ENCODE results near the gene ATG12.

ATG12 gene

GRCh38 chr5:115815006-115815692 lies 26.2 kb downstream of the ATG12 start:
- peaks cover 5% of the 10 kb centered on the region for H3K4me1 ChIP-seq (ENCODE audit: low read depth, poor library complexity, severe bottlenecking)
- H3K27ac ChIP-seq, result no peak overlapping the region
- no peak overlapping the region for H3K4me2 ChIP-seq
- H3K79me2 ChIP-seq (ENCODE audit: insufficient read depth, low read depth), result no peaks in the 10 kb centered on the region
- no peaks in the 10 kb centered on the region for H3K36me3 ChIP-seq (ENCODE audit: insufficient read depth)
- no peak for TF ChIP-seq CTCF (conservative IDR thresholded peaks at IDR 0.05; ENCODE audit: low read depth, low read length)
- H3K27me3 ChIP-seq (ENCODE audit: insufficient read depth, low read depth), result no peaks in the 10 kb centered on the region
- H4K20me1 ChIP-seq (ENCODE audit: insufficient read depth), result no peaks in the 10 kb centered on the region
- H2AFZ ChIP-seq (ENCODE audit: low read depth), result no peak overlapping the region
- no peak overlapping the region for H3K4me3 ChIP-seq (IDR thresholded peaks at IDR 0.05; ENCODE audit: insufficient read depth, low read depth, low read length)
- H3K9ac ChIP-seq, result no peak overlapping the region

GRCh38 chr5:115813719-115814118 lies 27.6 kb downstream of the ATG12 start:
- no peaks in the 10 kb centered on the region for H4K20me1 ChIP-seq (ENCODE audit: insufficient read depth)
- H3K27ac ChIP-seq, result no peak overlapping the region
- no peak overlapping the region for H3K4me2 ChIP-seq
- no peaks in the 10 kb centered on the region for H3K79me2 ChIP-seq (ENCODE audit: insufficient read depth, low read depth)
- no peak for TF ChIP-seq CTCF (conservative IDR thresholded peaks at IDR 0.05; ENCODE audit: low read depth, low read length)
- peaks cover 5% of the 10 kb centered on the region for H3K4me1 ChIP-seq (ENCODE audit: low read depth, poor library complexity, severe bottlenecking)
- H3K27me3 ChIP-seq (ENCODE audit: insufficient read depth, low read depth), result no peaks in the 10 kb centered on the region
- H3K4me3 ChIP-seq (IDR thresholded peaks at IDR 0.05; ENCODE audit: insufficient read depth, low read depth, low read length), result no peak overlapping the region
- no peak overlapping the region for H2AFZ ChIP-seq (ENCODE audit: low read depth)
- H3K36me3 ChIP-seq (ENCODE audit: insufficient read depth), result no peaks in the 10 kb centered on the region
- H3K9ac ChIP-seq, result no peak overlapping the region

GRCh38 chr5:115812372-115812771 lies 29.0 kb downstream of the ATG12 start:
- no peaks in the 10 kb centered on the region for H3K36me3 ChIP-seq (ENCODE audit: insufficient read depth)
- H3K4me1 ChIP-seq (ENCODE audit: low read depth, poor library complexity, severe bottlenecking), result peaks cover 5% of the 10 kb centered on the region
- no peak overlapping the region for H2AFZ ChIP-seq (ENCODE audit: low read depth)
- TF ChIP-seq CTCF (conservative IDR thresholded peaks at IDR 0.05; ENCODE audit: low read depth, low read length), result no peak
- H3K4me2 ChIP-seq, result no peak overlapping the region
- H4K20me1 ChIP-seq (ENCODE audit: insufficient read depth), result no peaks in the 10 kb centered on the region
- H3K79me2 ChIP-seq (ENCODE audit: insufficient read depth, low read depth), result no peaks in the 10 kb centered on the region
- no peak overlapping the region for H3K27ac ChIP-seq
- H3K9ac ChIP-seq, result no peak overlapping the region
- no peaks in the 10 kb centered on the region for H3K27me3 ChIP-seq (ENCODE audit: insufficient read depth, low read depth)
- H3K4me3 ChIP-seq (IDR thresholded peaks at IDR 0.05; ENCODE audit: insufficient read depth, low read depth, low read length), result no peak overlapping the region

- H3K79me2 ChIP-seq (ENCODE audit: insufficient read depth, low read depth), result no peaks in the 10 kb centered on the region
- H3K9ac ChIP-seq, result no peak overlapping the region
- H3K4me1 ChIP-seq (ENCODE audit: low read depth, poor library complexity, severe bottlenecking), result peaks cover 5% of the 10 kb centered on the region
- H3K4me3 ChIP-seq (IDR thresholded peaks at IDR 0.05; ENCODE audit: insufficient read depth, low read depth, low read length), result no peak overlapping the region
- no peak overlapping the region for H3K4me2 ChIP-seq
- no peak overlapping the region for H2AFZ ChIP-seq (ENCODE audit: low read depth)
- TF ChIP-seq CTCF (conservative IDR thresholded peaks at IDR 0.05; ENCODE audit: low read depth, low read length), result no peak
- H3K27me3 ChIP-seq (ENCODE audit: insufficient read depth, low read depth), result no peaks in the 10 kb centered on the region
- H4K20me1 ChIP-seq (ENCODE audit: insufficient read depth), result no peaks in the 10 kb centered on the region
- no peak overlapping the region for H3K27ac ChIP-seq
- no peaks in the 10 kb centered on the region for H3K36me3 ChIP-seq (ENCODE audit: insufficient read depth)
Measured at GRCh38 chr5:115811406-115811805, 30.0 kb downstream of the ATG12 start.

Measured in KMS-11 (cell line).